Measurements from ENCODE around the gene LYSMD4. TPM values are rescaled to one million over a fixed set of nuclear protein-coding genes. Genes with fewer than 3 reads are reported as not detected.
"Not testable (repeated sequence)": the region's sequence is repeated elsewhere in the genome, so short reads cannot be mapped to it uniquely, and the experiment has no call there.

Gene LYSMD4
- total and polyA plus RNA-seq, 9 donors: 8.0 to 15.5 (median 9.7) TPM

DNA sequence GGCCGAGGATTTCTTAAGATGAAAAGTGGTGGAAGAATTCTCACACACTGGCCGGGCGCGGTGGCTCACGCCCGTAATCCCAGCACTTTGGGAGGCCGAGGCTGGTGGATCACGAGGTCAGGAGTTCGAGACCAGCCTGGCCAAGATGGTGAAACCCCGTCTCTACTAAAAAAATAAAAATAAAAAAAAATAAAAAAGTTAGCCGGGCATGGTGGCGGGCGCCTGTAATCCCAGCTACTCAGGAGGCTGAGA lies 729 bp upstream of the LYSMD4 start:
- H3K36me3 ChIP-seq (ENCODE audit: control insufficient read depth, insufficient read depth, low read length): peaks cover 12% of the 10 kb centered on the region
- not testable (repeated sequence) for H3K4me3 ChIP-seq (ENCODE audit: low read length)

DNA sequence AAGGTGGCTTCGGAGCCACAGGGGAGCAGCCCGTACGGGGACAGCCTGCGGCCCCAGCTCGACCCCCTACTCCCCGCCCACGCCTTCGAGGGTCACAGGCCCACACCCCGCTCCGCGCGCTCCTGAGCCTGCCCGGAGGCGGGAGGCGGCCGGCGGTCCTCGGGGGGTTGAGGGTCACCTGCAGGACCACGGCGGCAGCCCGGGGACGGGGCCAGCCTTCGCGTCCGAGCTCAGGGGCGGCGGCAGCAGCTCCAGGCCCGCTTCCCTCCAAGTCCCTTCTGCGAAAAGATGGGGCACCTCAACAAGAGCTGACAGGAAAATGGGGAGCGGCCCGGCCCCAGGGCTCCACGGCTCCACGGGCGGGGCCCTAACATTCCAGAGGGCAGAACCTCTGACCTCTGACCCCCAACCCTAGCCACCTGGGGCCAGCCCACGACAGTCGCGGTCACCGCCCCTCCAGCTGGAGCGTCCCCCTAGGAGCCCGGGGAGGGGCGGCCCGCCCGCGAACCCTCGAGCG lies 428 bp downstream of the LYSMD4 start:
- WGBS (ENCODE audit: insufficient coverage): under 1% methylated on average over 46 of the region's 46 CpGs
- no peaks in the 10 kb centered on the region for H3K27me3 ChIP-seq (ENCODE audit: control insufficient read depth, insufficient read depth, low read length)
- peak overlapping the region; percentile 69 for H3K27ac ChIP-seq (ENCODE audit: low read length)
- peak overlapping the region; percentile 85 for H3K4me3 ChIP-seq (ENCODE audit: low read length)
- peaks cover 22% of the 10 kb centered on the region for H3K36me3 ChIP-seq (ENCODE audit: control insufficient read depth, insufficient read depth, low read length)
- no peaks in the 10 kb centered on the region for H3K9me3 ChIP-seq (replicated peaks; ENCODE audit: control insufficient read depth, low read depth, low read length)
- H3K4me1 ChIP-seq (ENCODE audit: control insufficient read depth, insufficient read depth, low read length): peaks cover 32% of the 10 kb centered on the region
- no peak for DNase-seq

More for the DNA sequence above, 729 bp upstream of the LYSMD4 start:
- DNase-seq; H3K9me3 ChIP-seq (replicated peaks; ENCODE audit: control insufficient read depth, low read depth, low read length); H3K27me3 ChIP-seq (ENCODE audit: control insufficient read depth, insufficient read depth, low read length): not testable (repeated sequence)
- peaks cover 21% of the 10 kb centered on the region for H3K4me1 ChIP-seq (ENCODE audit: control insufficient read depth, insufficient read depth, low read length)
- WGBS (ENCODE audit: insufficient coverage): 87% methylated on average over 5 of the region's 13 CpGs
- peak overlapping the region; percentile 84 for H3K27ac ChIP-seq (ENCODE audit: low read length)

DNA sequence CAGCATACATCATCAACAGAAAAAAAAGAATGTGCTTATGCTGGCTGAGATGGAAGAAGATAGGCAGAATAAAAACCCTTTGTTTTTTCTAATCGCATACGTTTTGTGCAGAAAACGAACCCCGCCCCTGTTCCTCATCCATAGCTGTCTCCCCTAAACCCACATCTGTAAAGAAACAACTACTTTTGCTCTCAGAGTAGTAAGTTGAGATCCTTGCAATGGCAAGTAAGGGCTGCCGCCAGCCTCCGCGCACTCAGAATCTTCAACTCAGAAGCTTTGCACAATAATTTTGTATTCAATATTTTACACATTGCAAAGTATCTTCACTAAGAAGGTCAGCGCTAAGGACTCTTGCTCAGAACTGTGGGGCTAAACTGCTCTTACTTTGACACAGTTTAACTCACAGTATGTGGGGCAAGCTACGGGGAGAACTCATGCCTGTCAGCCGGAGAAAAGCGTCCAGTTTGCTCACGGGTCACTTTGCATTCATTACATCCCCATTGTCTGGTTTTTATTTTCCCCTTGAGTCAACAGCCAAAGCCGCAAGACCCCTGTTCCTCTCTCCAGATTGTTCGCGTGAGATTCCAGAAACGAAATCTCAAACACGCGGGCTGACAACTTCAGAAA lies 1.0 kb downstream of the LYSMD4 start:
- Histone ChIP-seq H3K4me3 (ENCODE audit: low read length) (peak overlapping the region; percentile 85), H3K27ac (ENCODE audit: low read length) (peak overlapping the region; percentile 18), H3K9me3 (replicated peaks; ENCODE audit: control insufficient read depth, low read depth, low read length) (no peaks in the 10 kb centered on the region), H3K36me3 (ENCODE audit: control insufficient read depth, insufficient read depth, low read length) (peaks cover 23% of the 10 kb centered on the region), H3K27me3 (ENCODE audit: control insufficient read depth, insufficient read depth, low read length) (no peaks in the 10 kb centered on the region), H3K4me1 (ENCODE audit: control insufficient read depth, insufficient read depth, low read length) (peaks cover 33% of the 10 kb centered on the region)
- DNase-seq: peak; percentile 60
- 3% methylated on average over 13 of the region's 18 CpGs for WGBS (ENCODE audit: insufficient coverage)

DNA sequence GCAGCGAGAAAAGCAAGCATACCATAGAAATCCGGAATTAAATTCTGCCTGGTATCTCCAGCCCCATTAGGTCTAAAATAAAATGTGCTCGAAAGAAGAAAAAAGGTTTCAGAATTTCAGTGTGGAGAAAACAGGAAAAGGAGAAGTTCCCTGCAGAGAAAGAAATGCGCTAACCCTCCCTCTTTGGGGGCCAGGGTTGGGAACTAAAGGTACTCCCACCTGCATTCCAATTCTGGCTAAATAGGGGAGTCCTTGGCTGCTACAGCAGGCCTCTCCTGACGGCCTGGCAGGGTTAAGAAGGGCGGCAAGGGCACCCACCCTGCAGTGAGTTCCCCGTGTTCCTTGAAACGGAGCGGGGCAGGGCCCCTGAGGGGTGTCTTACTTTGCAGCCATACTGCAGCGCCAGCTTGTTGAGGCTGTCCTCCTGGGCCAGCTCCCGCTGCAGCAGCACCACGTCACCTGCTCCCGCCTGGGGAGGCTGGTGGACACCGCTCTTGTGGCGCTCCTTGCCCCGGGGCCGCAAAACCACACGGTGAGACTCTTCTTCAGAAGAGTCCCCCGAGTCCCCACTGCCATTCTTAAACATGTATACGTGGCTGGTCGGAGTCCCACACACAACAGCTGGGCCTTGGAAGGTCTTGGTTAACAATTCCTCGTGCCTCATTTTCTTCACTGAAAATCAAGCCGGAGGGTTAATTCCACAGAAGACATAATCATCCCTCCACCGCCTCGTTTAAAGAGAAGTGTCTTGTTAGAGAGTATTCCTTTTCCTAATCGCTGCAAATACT lies 1.7 kb downstream of the LYSMD4 start:
- Histone ChIP-seq H3K27ac (ENCODE audit: low read length) (peak overlapping the region; percentile 6), H3K4me1 (ENCODE audit: control insufficient read depth, insufficient read depth, low read length) (peaks cover 37% of the 10 kb centered on the region), H3K27me3 (ENCODE audit: control insufficient read depth, insufficient read depth, low read length) (no peaks in the 10 kb centered on the region), H3K36me3 (ENCODE audit: control insufficient read depth, insufficient read depth, low read length) (peaks cover 23% of the 10 kb centered on the region), H3K4me3 (ENCODE audit: low read length) (peak overlapping the region; percentile 85), H3K9me3 (replicated peaks; ENCODE audit: control insufficient read depth, low read depth, low read length) (no peaks in the 10 kb centered on the region)
- 73% methylated on average over 18 of the region's 26 CpGs for WGBS (ENCODE audit: insufficient coverage)
- peak; percentile 34 for DNase-seq

DNA sequence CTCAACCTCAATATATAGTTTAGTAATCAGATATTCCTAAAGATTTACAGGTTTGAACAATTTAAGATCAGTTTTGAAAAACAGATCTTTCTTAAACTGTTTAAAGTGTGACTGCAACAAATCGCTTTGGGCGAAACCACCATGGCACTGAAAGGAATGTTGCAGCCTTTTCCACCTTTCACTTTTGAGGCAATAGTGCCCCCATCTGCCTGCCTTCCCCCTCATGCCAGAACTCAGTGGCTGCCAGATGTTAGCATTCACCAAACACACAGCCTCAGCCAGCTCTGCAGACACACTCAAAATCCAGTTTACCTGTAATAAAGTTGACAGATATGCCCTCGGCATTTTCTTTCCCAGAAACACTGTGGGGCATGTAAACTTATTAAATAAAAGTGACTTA lies 3.3 kb downstream of the LYSMD4 start:
- WGBS (ENCODE audit: insufficient coverage): 73% methylated on average over 2 of the region's 3 CpGs
- peaks cover 37% of the 10 kb centered on the region for H3K4me1 ChIP-seq (ENCODE audit: control insufficient read depth, insufficient read depth, low read length)

DNA sequence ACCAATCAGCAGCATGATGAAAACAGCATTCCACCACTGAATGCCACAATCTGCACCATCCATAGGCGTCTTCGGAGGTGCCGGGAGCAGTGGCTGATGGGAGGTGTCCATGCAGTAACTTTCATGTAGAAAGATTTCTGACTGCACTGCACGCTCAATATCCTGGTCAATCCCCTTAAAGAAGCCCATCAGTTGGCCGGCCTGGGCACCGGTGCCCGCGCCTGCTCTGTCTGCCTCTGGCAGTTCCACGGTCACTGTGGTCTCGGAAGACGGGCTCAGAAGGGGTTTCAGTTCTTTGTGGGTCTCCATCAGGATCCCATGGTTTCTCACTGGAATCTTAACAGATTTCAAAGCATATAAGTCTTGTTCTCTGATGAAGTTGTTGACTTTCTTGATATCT lies 3.9 kb downstream of the LYSMD4 start:
- H3K27me3 ChIP-seq (ENCODE audit: control insufficient read depth, insufficient read depth, low read length): no peaks in the 10 kb centered on the region
- no peak overlapping the region for H3K27ac ChIP-seq (ENCODE audit: low read length)
- peaks cover 25% of the 10 kb centered on the region for H3K36me3 ChIP-seq (ENCODE audit: control insufficient read depth, insufficient read depth, low read length)
- whole genome bisulfite sequencing (ENCODE audit: insufficient coverage): 94% methylated on average over 10 of the region's 11 CpGs
- H3K4me3 ChIP-seq (ENCODE audit: low read length): no peak overlapping the region
- no peak for DNase-seq
- H3K4me1 ChIP-seq (ENCODE audit: control insufficient read depth, insufficient read depth, low read length): peaks cover 37% of the 10 kb centered on the region
- no peaks in the 10 kb centered on the region for H3K9me3 ChIP-seq (replicated peaks; ENCODE audit: control insufficient read depth, low read depth, low read length)

More for the DNA sequence above, 3.3 kb downstream of the LYSMD4 start:
- peak; percentile 77 for DNase-seq
- H3K27ac ChIP-seq (ENCODE audit: low read length): no peak overlapping the region
- no peaks in the 10 kb centered on the region for H3K27me3 ChIP-seq (ENCODE audit: control insufficient read depth, insufficient read depth, low read length)
- no peaks in the 10 kb centered on the region for H3K9me3 ChIP-seq (replicated peaks; ENCODE audit: control insufficient read depth, low read depth, low read length)
- H3K4me3 ChIP-seq (ENCODE audit: low read length): no peak overlapping the region
- peaks cover 25% of the 10 kb centered on the region for H3K36me3 ChIP-seq (ENCODE audit: control insufficient read depth, insufficient read depth, low read length)

DNA sequence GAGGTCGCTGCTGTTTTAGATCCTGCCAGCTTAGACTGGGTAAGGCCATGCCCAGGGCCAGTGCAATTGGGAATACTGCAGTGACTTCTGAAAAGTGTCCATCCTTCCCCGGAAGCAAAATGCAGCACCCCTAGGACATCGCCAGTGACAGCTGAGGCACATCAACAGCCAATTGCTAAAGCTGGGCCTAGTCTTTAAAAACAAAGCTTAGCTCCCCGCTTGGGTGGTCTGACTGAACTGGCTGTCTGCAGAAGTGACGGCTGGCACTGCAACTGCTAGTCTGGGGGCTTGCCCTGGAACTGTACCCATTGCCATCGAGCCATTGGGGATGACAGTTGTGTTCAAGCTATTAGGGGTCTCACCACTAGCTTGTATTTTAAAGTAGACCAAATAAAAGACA lies 4.3 kb downstream of the LYSMD4 start:
- DNase-seq: no peak
- H3K4me3 ChIP-seq (ENCODE audit: low read length): no peak overlapping the region
- H3K9me3 ChIP-seq (replicated peaks; ENCODE audit: control insufficient read depth, low read depth, low read length): no peaks in the 10 kb centered on the region
- no peaks in the 10 kb centered on the region for H3K27me3 ChIP-seq (ENCODE audit: control insufficient read depth, insufficient read depth, low read length)
- peaks cover 37% of the 10 kb centered on the region for H3K4me1 ChIP-seq (ENCODE audit: control insufficient read depth, insufficient read depth, low read length)
- WGBS (ENCODE audit: insufficient coverage): 89% methylated on average over 5 of the region's 6 CpGs
- peaks cover 25% of the 10 kb centered on the region for H3K36me3 ChIP-seq (ENCODE audit: control insufficient read depth, insufficient read depth, low read length)
- no peak overlapping the region for H3K27ac ChIP-seq (ENCODE audit: low read length)

DNA sequence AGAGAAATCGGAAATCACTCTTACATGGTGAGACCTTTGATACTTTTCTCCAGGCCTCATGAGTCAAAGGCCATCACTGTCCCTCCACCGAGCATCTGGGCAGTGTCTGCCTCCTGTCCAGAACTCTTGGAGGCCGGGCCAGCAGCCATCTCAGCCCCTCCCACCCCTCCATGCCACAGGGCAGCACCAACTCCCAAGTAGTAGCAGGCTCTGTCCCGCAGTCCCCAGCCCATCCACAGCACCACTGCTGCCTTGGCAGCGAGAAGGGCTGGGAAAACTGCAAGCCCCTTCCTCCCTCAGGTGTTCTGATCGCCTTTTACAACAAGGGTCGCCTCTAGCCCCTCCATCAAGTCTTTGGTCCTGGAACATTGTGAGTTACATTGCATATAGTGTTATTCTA lies 5.5 kb downstream of the LYSMD4 start:
- no peak for DNase-seq
- H3K27me3 ChIP-seq (ENCODE audit: control insufficient read depth, insufficient read depth, low read length): no peaks in the 10 kb centered on the region
- WGBS (ENCODE audit: insufficient coverage): 57% methylated on average over 5 of the region's 7 CpGs
- peaks cover 25% of the 10 kb centered on the region for H3K36me3 ChIP-seq (ENCODE audit: control insufficient read depth, insufficient read depth, low read length)
- no peak overlapping the region for H3K4me3 ChIP-seq (ENCODE audit: low read length)
- peaks cover 34% of the 10 kb centered on the region for H3K4me1 ChIP-seq (ENCODE audit: control insufficient read depth, insufficient read depth, low read length)
- no peaks in the 10 kb centered on the region for H3K9me3 ChIP-seq (replicated peaks; ENCODE audit: control insufficient read depth, low read depth, low read length)
- H3K27ac ChIP-seq (ENCODE audit: low read length): no peak overlapping the region

DNA sequence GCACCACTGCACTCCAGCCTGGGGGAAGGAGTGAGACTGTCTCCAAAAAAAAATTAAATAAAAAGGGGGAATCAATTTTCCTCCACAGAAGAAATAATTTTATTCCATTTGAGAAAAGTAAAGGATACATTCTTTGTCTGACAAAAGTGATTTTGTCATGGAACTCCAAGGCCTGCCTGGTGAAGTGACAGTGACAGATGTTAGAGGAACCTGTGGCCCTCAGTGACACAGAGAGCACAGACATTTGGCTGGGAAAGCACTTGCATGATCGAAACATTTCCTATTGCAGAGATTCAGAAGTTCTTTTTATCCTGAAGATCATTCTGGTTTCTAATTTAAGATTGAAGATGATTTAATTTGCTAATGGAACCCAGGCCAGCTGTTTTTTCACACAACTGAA lies 5.9 kb downstream of the LYSMD4 start:
- H3K9me3 ChIP-seq (replicated peaks; ENCODE audit: control insufficient read depth, low read depth, low read length): peaks cover 2% of the 10 kb centered on the region
- no peaks in the 10 kb centered on the region for H3K27me3 ChIP-seq (ENCODE audit: control insufficient read depth, insufficient read depth, low read length)
- H3K27ac ChIP-seq (ENCODE audit: low read length): no peak overlapping the region
- no CpG with 5 or more reads among the region's 1 CpG for WGBS (ENCODE audit: insufficient coverage)
- no peak overlapping the region for H3K4me3 ChIP-seq (ENCODE audit: low read length)
- H3K4me1 ChIP-seq (ENCODE audit: control insufficient read depth, insufficient read depth, low read length): peaks cover 31% of the 10 kb centered on the region
- DNase-seq: no peak
- peaks cover 25% of the 10 kb centered on the region for H3K36me3 ChIP-seq (ENCODE audit: control insufficient read depth, insufficient read depth, low read length)

DNA sequence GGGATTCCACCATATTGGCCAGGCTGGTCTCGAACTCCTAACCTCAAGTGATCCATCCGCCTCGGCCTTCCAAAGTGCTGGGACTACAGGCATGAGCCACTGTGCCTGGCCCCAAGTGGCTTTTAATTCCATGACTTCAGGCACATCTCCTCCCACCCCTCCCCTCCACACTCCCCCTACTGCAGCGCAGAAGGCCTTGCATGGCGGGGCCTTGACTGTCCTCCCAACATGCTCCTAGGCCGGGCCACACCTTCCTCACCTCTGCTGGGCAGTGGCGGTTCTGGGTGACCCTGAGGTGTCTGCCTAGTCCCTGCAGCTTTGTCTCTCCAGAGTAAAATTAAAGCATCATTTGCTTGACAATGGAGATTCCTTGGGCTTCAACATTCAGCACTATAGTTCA lies 6.9 kb downstream of the LYSMD4 start:
- Histone ChIP-seq H3K27me3 (ENCODE audit: control insufficient read depth, insufficient read depth, low read length) (no peaks in the 10 kb centered on the region), H3K36me3 (ENCODE audit: control insufficient read depth, insufficient read depth, low read length) (peaks cover 22% of the 10 kb centered on the region), H3K4me1 (ENCODE audit: control insufficient read depth, insufficient read depth, low read length) (peaks cover 23% of the 10 kb centered on the region), H3K4me3 (ENCODE audit: low read length) (no peak overlapping the region), H3K9me3 (replicated peaks; ENCODE audit: control insufficient read depth, low read depth, low read length) (peaks cover 2% of the 10 kb centered on the region), H3K27ac (ENCODE audit: low read length) (no peak overlapping the region)
- 81% methylated on average over 7 of the region's 7 CpGs for WGBS (ENCODE audit: insufficient coverage)
- DNase-seq: no peak
